NOMO-1 treated with dmso at 0.1 percent for 144 hours (cell line): Measurements from ENCODE around the gene TMEM255B.
A peak's percentile ranks its signal among the peaks of the same experiment; 100 is the strongest.

Experiments used
- DNase-seq: peaks from one replicate; lab custom pipeline; 2025; ENCODE audit not compliant: unreplicated experiment; lab: John Stamatoyannopoulos, UW

TMEM255B gene

DNA sequence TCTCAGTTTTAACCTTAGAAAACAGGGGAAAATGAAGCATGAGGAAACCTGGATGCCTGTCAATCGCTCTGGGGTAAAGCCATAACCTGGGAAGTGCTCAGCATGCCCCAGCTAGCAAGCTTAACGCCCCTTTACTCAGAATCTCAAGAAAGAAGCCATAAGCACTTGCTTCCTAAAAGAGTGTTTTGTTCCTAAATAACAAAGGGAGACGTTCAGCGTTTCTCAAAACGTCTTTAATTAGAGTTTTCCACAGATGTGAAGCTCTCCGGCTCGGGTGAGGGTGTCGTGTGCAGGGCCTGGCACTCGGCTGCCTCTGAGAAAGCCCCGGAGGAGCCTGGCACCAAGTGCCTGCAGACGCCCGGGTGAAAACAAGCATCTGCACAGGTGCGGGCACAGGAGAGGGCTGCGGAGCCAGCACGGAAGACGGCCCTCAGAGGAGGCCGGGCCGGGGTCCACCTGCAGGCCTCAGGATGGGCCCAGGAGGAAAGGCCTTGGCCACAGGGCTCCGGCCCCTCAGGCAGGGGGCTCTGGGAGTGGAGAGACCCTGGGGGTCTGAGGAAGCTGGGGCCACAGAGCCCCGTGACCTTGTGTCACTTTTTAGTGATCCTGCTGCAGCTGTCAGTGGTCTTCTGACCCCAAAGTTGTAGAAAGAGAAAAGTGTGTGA is 98.6 kb downstream of the TMEM255B start:
- DNase-seq = no peak

DNA sequence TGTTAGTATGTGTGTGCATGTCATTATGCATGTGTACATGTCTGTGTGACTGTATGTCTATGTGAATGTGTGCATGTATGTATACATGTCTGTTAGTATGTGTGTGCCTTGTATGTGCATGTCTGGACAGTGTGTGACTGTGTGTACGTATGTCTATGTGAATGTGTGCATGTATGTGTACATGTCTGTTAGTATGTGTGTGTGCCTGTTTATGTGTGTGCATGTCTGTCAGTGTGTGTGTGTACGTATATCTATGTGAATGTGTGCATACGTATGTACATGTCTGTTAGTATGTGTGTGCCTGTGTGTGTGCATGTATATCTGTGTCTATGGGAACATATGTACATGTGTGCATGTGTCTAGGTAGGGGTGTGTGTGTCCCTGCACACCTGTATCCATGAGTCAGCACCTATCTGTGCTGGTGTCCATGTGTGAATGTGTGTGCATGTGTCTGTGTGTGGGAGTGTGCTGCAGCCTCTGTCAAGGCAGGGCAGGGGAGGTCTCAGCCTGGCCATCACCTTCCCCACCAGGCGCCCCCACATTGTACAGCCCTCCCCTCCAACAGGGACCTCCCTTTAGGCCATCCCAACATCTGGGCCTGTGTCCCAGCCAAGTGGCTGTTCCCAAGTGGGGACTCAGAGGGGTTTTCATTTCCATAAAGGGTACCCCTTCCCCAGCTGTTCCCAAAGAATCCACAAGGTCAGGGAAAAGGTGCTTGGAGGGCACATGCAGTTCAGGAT is 100.5 kb downstream of the TMEM255B start:
- DNase-seq = no peak

DNA sequence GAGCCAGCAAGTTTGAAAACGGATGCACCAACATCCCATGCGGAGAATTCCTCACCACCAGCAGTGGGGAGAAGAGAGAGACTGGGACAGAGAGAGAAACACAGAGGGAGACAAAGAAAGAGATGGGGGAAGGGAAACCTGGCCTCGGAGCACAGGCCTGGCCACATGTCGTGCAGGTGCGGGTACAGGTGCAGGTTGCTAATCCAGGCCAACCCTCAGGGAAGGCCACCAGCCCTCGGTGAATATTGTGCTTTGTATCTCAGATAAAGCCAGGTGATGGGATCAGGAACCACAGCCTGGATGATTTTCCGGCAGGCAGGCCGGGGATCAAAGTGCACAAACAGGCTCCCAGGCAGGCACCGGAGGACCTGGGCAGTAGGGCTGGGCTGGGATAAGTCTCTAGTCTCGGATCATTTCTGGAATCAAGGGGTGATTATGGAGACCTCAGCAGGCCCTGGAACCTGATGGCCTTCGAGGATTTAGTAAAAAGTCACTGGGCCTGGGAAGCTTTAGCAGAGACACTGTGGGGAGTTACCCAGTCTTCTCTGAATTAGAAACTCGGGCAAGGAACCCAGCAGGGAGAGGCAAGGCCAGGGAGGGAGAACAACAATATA is 101.1 kb downstream of the TMEM255B start:
- no peak for DNase-seq

DNA sequence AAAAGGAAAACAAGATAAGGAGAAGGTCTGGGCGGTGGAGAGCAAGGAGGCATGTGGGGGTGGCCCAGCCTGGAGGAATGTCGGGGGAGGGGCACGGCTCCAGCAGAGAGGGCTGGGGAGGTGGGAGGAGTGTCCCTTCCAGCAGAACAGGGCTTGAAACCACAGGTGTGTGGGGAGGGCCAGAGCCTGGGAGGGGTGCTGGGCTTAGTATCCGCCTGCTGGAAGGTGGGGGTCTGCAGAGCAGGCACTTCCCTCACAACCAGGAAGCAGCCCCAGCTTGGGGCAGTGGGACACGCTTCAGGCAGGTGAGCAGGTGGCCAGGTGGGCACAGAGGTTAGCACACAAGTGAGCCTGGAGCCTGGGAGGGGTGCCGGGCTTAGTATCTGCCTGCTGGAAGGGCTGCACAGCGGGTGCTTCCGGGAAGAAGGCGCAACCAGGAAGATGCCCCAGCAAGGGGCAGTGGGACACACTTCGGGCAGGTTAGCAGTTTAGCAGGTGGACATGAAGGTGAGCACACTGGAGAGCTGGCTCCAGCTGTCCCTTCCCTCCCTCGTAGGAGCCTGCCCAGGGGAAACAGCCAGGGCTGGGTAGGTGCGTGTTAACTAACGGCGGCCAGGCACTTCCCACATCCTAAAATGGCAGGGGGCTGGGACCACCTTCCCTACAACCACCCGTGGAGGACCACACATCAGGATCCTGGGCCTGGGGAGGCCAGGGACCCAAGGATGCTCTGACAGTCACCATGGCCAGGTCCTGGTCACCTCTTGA is 101.8 kb downstream of the TMEM255B start:
- no peak for DNase-seq

DNA sequence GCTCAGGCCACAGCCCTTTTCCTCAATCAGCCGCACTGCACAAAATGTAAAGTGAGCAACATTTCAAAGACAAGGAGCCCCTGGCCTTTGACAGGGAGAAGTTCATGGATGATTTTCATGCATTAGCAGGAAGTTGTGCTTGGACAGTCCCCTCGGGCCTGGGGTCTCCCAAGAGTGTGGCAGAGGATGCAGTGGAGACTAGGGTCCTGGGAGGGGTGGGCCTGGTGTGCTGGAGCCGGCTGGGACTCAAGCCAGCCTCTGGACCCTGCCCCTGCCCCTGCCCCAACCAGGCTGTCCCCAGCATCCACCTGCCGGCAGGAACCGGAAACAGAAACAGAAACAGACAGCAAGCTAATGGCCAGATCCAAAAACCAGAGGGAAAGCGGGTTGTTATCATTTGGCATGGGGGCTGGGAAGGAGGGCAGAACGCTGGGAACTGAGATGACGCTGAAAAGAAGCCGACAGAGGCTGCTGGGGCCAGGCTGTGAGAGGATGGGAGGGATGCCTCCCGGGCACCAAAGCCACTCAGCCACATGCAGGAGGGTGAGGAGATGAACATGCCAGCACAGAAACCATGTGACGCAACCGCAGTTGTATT is 102.5 kb downstream of the TMEM255B start:
- DNase-seq = no peak

DNA sequence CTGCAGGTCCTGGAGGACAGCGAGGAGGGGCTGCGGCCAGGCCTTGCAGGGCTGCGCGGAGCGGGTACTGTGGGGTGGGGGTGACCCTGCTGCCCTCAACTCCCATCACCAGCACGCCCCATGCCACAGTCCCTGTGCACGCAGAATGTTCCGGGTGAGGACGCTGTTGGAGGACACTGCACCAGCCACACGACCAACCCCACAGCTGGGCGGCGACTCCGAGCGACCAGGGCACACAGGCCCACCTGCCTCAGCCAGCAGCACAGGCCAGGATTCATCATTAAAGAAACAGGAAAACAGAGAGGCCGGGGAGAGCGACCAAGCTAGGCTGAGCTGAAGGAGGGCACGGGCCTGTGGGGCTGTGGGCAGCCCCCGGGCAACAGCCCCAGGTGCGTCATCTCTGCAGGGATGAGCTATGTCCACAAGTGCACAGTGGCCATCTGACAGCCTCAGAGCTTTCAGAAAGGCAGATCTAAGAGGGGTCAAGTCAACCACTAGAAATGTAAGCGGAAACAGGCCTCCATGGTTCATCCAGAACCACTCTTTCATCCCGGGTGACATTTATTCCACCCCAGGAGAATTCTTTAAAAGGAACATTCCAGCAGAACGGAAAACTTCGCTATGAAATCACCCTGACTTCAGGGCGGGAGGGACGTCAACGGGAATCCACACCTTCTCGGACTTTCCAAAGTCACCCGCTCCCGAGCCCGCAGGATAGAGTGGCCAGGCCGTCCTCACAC is 103.3 kb downstream of the TMEM255B start:
- no peak for DNase-seq

DNA sequence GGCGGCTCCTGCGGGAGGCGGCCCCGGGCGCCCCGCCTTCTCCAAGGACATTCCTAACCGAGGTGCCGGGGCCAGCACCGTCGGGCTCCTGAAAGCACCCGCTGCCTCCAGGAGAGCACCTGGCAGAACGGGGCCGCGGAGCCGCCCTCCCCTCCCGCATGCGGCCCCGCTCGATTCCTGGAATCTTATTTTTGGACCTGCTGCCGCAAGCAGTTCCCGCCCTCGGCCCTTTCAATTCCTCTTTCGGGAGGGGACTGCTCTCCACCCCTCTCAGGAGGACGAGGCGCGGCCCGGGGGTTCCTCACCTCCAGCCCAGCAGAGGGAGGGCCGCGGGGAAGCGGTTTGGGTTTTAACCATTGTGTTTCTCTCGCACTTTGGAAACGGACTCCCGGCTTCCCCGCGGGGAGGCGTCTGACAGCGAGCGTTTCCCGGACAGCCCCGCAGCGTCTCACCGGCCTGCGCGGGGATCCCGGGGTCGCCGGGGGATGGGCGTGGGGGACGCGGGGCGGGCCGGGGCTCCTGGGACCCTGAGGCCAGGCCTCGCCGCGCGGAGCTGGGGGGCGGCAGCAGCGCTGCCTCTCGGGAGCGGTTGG is 104.0 kb downstream of the TMEM255B start:
- peak; percentile 54 for DNase-seq

DNA sequence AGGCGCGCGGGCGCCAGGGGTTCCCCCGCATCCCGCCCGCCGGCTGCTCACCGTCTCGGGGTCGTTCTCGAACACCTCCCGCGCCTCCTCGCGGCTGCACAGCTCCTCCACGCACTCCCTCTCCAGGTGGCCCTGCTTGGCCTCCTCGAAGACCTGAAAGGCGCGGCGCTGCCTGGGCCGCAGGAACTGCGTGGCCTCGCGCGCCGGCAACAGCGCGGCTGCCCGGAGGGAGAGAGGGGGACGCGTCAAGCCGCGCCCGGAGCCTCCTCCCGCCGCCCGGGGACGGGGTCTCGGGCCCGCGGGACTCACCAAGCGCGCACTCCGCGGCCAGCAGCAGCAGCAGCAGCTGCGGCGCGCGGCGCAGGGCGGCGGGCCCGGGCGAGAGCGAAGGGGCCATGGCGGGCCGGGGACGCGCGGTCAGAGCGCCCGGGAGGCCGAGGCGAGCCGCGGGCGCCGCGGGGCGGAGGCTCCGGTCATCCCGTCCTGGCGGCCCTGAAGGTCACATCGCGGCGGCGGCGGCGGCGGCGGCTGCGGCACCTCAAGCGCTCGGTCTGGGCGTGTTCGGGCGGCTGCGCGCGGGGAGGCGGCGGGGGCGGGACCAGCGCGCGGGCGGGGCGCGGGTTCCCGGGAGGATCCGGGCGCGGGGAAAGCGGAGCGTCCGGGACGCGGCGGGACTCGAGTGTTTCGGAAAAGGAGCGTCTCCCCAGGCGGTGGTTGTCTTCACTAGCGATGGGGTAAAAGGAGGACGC is 104.7 kb downstream of the TMEM255B start, which contains the start of gene GAS6:
Gene GAS6 (minus strand): TSS at position 553 of the 749 bp plus-strand sequence. CDS start 156 bp downstream, at position 397.
- no peak for DNase-seq

DNA sequence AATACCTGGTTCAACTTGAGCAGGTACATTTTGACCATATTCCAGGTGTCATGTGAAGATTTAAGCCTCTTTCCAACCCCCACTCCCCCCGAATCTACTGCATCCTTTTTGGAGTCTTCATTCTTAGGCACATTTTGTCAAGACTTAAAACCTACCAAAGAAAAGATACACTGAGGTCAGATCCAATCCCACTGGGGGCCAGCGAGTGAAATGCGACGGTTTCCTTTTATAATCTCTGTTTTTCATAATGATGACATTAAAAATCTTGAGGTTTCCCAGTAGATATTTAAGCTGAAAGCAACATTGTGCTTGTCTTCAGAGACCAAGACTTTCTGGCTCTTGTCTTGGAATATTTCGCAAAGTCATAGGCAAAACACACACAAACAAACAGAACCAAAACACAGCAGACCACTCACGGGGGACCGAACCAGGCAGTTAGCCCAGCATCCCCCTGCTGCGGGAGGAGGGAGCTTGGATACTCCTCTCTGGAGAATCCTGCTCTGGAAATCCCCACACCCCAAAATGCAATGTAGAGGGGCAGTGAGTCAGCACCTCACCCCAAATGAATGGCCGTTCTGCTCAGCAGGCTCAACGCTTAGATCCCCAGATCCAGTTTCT is 105.4 kb downstream of the TMEM255B start:
- DNase-seq = no peak

DNA sequence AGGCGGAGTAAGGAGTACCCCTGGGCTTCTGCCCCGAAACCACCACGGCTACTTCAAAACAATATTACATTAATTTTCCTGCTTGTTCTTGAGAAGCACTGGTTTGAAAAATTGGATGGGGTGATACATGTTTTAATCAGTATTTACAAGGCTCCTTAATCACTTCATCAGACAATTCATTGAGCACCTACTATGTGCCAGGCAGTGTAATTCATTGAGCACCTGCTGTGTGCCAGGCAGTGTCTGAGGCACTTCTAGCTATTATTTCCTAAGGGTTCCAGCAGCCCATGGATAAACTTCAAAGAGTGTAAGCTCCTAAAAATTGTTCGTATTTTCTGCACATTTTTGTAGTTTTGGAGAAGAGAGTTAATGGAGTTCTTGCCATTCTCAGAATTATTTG is 106.4 kb downstream of the TMEM255B start:
- no peak for DNase-seq
